NCI-H2227 (cell line): ENCODE results near the gene ANKRD13A.
"Not testable (repeated sequence)": the region's sequence is repeated elsewhere in the genome, so short reads cannot be mapped to it uniquely, and the experiment has no call there.

Experiments used
- DNase-seq: peaks from one replicate; lab custom pipeline; 2025; ENCODE audit not compliant: unreplicated experiment; lab: John Stamatoyannopoulos, UW

ANKRD13A gene

DNA sequence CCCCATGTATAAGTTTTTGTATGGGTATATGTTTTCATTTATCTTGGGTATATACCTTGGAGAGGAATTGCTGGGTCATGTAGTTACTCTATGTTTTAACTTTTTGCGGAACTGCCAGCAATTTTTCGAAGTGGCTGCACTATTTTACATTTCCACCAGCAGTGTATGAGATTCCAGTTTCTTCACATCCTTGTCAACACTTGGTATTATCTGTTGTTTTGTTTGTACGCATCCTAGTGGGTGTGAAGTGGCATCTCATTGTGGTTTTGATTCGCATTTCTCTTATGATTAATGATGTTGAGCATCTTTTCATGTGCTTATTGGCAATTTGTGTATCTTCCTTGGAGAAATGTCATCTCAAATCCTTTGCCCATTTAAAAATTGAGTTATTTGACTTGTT, 6.9 kb downstream of the ANKRD13A start:
- no peak for DNase-seq

- no peak for DNase-seq
Observed at GRCh38 chr12:110007881-110008280, 8.7 kb downstream of the ANKRD13A start.

DNA sequence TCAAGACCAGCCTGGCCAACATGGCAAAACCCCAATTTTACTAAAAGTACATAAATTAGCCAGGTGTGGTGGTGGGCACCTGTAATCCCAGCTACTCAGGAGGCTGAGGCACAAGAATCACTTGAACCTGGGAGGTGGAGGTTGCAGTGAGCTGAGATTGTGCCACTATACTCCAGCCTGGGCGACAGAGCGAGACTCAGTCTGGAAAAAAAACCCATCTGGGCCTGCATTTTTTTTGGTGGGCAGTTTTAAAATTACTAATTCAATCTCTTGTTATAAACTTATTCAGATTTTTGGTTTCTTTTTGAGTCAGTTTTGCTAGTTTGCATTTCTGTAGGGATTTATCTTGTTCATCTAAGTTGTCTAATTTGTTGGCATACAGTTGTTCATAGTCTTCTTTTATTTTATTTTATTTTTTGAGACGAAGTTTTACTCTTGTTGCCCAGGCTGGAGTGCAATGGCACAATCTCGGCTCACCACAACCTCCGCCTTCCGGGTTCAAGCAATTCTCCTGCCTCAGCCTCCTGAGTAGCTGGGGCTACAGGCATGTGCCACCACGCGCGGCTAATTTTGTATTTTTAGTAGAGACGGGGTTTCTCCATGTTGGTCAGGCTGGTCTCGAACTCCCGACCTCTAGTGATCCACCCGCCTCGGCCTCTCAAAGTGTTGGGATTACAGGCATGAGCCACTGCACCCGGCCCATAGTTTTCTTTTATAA, 9.6 kb downstream of the ANKRD13A start:
- not testable (repeated sequence) for DNase-seq

GRCh38 chr12:110010853-110011723, 11.9 kb downstream of the ANKRD13A start:
- DNase-seq = no peak

DNA sequence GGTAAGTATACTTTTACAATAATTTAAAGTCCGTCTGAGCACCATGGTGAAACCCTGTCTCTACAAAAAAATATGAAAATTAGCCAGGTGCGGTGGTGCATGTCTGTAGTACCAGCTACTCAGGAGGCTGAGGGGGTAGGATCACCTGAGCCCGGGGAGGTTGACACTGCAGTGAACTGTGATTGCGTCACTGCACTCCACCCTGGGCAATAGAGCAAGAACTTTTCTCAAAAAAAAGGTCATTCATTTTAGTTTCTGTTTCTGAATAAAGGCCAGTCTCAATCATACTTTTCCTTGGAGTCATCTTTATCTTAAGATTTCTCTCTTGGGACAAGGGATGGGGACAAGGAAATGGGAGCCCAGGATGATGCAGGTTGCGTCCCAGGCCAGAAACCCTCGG, 12.9 kb downstream of the ANKRD13A start:
- DNase-seq = no peak

- DNase-seq = no peak
Observed at GRCh38 chr12:110012659-110013058, 13.4 kb downstream of the ANKRD13A start.

GRCh38 chr12:110015132-110015531, 15.9 kb downstream of the ANKRD13A start:
- DNase-seq = no peak

GRCh38 chr12:110020956-110021355, 21.7 kb downstream of the ANKRD13A start:
- DNase-seq = no peak

DNA sequence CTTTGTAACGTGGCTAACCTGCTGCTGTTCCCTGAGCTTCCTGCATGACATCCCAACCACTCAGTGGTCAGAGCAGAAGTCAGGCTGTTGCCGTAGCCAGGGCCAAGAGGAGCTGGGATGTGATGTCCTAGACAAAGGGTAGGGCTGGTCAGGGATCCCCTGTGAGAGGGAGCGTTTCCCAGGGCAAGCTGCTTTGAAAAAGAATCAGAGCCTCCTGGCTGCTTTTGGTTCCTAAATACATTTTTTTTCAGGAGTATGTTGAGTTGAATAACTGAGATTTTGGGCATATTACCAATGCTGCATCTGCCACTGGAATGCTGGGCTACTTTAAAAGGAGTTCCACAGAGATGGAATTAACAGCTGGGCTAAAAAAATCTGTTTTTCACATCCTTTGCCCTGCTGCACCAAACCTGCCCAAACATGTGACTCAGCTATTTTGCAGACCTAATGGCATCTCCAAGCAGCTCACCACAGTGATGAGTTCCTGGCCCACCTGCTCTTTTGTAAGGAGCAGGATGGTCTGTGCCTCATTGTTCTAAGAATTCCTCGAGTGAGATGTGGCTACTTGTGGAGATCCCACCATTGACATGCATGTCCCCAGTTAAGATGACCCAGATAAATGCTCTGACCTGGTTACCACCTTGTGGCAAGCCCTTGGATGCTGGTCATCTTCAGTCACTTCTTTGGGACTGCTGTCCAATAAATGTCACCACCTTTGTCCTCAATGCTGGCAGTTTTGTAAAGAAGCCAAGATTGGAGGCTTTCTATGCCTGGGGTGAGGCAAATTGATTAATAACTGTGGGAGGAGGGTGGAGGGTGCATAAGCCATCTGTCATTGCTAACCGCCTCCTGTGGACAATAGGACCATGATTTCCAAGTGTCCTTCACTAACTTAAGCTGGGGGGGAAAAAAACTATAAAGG, 24.1 kb downstream of the ANKRD13A start:
- peak; percentile 30 for DNase-seq

DNA sequence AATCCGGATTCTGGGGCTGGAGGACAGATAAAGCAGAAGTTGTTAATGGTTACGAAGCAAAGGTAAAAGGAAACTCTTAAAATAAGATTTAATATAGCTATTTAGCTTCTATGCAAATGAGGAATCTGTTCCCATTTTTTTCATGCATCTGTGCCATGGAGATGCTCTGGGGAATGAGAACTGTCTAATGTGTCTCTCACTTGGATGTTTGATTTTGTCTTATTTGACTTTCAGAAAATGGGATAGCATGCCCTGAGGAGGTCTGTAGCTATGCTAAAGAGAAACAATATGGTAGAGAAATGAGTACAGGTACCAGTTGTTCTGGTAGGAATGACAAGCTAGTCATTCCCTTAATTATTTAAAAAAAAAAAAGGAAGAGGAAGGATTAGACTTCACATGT, 24.8 kb downstream of the ANKRD13A start:
- DNase-seq = no peak

- no peak for DNase-seq
Observed at GRCh38 chr12:110028323-110028722, 29.1 kb downstream of the ANKRD13A start.

DNA sequence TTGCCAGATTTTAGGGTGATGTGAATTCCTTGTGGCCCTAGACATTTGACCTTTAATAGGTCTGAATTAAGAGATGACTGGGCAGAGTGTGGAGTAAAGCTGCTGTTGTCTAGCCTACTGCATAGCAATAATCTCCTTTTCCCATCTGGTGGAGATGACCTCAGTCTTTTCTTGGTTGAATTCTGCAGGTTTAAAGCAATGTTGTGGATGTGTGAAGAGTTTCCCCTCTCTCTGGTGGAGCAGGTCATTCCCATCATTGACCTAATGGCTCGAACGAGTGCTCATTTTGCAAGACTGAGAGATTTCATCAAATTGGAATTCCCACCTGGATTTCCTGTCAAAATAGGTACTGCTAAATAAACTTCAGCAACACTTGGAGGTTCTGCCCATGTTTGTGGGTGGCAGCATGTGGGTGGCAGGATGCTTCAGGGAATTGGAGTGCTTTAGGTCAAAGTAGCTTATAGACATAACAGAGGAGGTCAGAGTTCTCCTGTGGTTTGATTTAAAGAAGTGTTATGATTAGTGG, 30.1 kb downstream of the ANKRD13A start:
- no peak for DNase-seq

DNA sequence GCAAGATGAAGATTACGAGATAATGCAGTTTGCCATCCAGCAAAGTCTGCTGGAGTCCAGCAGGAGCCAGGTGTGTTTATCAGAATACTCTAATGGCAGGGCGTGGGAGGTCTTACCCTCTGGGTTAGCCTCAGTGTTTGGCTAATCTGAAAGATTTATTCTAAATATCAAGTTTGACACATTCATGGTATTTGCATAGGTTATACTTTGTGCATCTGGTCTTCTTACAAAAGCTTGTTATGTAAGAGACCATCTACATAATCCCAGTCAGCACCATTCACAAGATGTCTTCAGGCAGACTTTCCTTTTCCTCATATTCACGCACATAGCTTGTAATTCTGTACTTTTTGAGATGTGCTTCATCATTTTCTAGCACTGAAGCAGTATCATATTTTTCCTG, 34.7 kb downstream of the ANKRD13A start:
- DNase-seq = no peak

GRCh38 chr12:110035534-110036104, 36.4 kb downstream of the ANKRD13A start:
- no peak for DNase-seq

DNA sequence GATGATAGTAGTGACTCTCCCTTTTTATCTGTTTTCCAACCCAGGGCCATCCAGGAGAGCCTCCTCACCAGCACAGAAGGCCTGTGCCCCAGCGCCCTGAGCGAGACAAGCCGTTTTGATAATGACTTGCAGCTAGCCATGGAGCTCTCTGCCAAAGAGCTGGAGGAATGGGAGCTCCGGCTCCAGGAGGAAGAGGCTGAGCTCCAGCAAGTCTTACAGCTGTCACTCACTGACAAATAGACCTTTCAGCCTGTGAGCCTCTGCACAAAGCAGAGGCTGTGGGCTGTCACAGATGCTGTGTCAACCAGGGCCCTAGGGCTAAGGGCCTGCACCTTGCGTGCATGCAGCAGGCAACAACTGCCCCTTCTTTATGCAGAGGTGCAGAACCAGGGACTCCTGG, 38.1 kb downstream of the ANKRD13A start:
- no peak for DNase-seq

GRCh38 chr12:110038741-110039084, 39.5 kb downstream of the ANKRD13A start:
- no peak for DNase-seq

- no peak for DNase-seq
Observed at GRCh38 chr12:110039085-110039807, 40.0 kb downstream of the ANKRD13A start.

DNA sequence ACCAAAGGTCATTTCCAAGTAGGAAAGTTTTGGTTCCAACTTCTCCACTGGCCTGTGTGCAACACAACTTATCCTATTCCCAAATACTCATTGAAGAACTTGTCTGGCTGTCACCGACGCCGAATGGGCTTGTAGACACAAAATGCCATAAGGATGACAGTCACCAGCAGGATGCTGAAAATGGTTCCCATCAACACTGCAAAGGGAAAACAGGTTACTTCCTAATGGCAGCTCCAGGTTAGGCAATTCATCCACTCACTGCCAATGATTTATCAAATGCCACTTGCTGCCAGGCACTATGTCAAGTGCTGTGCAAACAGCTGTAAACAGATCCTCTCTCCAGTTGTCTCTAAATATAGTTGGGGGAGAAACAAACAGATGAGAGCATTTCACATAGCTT, 43.0 kb downstream of the ANKRD13A start:
- DNase-seq = no peak

DNA sequence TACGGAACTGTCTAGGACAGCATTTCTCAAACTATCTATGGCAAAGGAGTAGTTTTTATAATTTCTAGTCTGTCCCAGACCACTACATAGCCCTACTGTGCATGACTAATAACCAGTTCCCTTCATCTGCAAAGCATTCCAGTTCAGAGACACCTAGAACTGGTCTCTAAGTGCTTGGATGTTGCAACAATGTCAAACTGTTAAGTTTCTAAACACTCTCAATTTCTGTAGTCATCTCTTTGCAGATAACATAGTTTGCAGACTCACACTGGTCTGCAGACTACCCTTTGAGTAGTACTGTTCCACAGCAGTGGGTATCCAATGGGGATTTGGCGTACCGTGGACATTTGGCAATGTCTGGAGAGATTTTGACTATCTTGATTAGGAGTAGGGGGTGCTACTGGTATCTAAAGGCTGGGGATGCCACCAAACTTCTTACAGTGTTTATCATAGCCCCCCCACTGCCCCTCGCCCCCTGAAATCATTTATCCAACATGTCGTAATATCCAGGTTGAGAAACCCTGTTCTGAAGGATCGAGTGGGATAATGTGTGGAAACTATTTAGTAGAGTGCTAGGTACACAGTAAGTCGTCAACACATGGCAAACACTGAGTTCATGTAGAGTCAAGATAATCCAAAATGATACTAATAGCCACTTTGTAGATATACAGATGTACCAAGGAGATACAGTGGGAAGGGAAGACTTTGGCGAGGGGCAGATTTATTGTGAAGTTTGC, 47.4 kb downstream of the ANKRD13A start:
- no peak for DNase-seq
